WTC11 (cell line): ENCODE data around the gene DUSP18. TPM values are rescaled to one million over a fixed set of nuclear protein-coding genes. Genes with fewer than 3 reads are reported as not detected.
A peak's percentile ranks its signal among the peaks of the same experiment; 100 is the strongest.

Experiments
- ATAC-seq: fragments of 200-7000 bp; cut with Tn5 transposase; 2 replicates; pipeline ENCODE4 v1.10.0; 2021; ENCODE audit warnings: mild to moderate bottlenecking, moderate library complexity
- CTCF ChIA-PET: fragments of 300-600 bp; sonication (Branson Sonifier 250); formaldehyde crosslinking; loops from one replicate; lab custom pipeline; 2021; ENCODE audit warnings: antibody characterized with exemption; lab: Charles Lee
- POLR2A ChIA-PET: fragments of 350-600 bp; sonication (Branson Sonifier 250); formaldehyde crosslinking; loops from one replicate; lab custom pipeline; 2021; ENCODE audit warnings: antibody characterized with exemption; lab: Charles Lee
- DNase-seq: peaks from one replicate; pipeline ENCODE4 v3.0.0; 2021; ENCODE audit warnings: low spot score
- H3K27ac Mint-ChIP-seq: 2 replicates; pipeline ENCODE4 v1.8.0; 2021; ENCODE audit warnings: mixed read lengths
- H3K27me3 Mint-ChIP-seq: 2 replicates; pipeline ENCODE4 v1.8.0; 2021; ENCODE audit warnings: low read depth, mild to moderate bottlenecking, moderate library complexity, mixed read lengths
- H3K36me3 Mint-ChIP-seq: 2 replicates; pipeline ENCODE4 v1.8.0; 2021; ENCODE audit warnings: mixed read lengths
- H3K4me1 Mint-ChIP-seq: 2 replicates; pipeline ENCODE4 v1.8.0; 2022; ENCODE audit warnings: mixed read lengths
- H3K4me3 Mint-ChIP-seq: 2 replicates; pipeline ENCODE4 v1.8.0; 2021; ENCODE audit warnings: mild to moderate bottlenecking, moderate library complexity, mixed read lengths
- H3K9me3 Mint-ChIP-seq: 2 replicates; pipeline ENCODE4 v1.8.0; 2021; ENCODE audit warnings: mixed read lengths
- ATF1 ChIP-seq: sonication (generic); formaldehyde crosslinking; IDR thresholded peaks from 2 replicates; pipeline ENCODE4 v1.8.1; 2023; ENCODE audit warnings: mild to moderate bottlenecking, moderate library complexity, missing genetic modification reagents
- ETV6 ChIP-seq: sonication (generic); formaldehyde crosslinking; IDR thresholded peaks from 2 replicates; pipeline ENCODE4 v1.8.1; 2022; ENCODE audit warnings: mild to moderate bottlenecking, missing genetic modification reagents
- FOXP1 ChIP-seq: sonication (generic); formaldehyde crosslinking; IDR thresholded peaks from 2 replicates; pipeline ENCODE4 v1.8.0; 2022; ENCODE audit warnings: missing genetic modification reagents, mild to moderate bottlenecking, moderate library complexity, borderline replicate concordance
- JUN ChIP-seq: sonication (generic); formaldehyde crosslinking; IDR thresholded peaks from 2 replicates; pipeline ENCODE4 v1.8.0; 2023; ENCODE audit warnings: mild to moderate bottlenecking, missing genetic modification reagents
- KAT7 ChIP-seq: sonication (generic); formaldehyde crosslinking; IDR thresholded peaks from 2 replicates; pipeline ENCODE4 v1.8.1; 2023; ENCODE audit warnings: missing genetic modification reagents, mild to moderate bottlenecking, borderline replicate concordance
- MYBL2 ChIP-seq: sonication (generic); formaldehyde crosslinking; IDR thresholded peaks from 2 replicates; pipeline ENCODE4 v1.8.1; 2023; ENCODE audit warnings: mild to moderate bottlenecking, moderate library complexity, missing genetic modification reagents
- NFE2L1 ChIP-seq: sonication (generic); formaldehyde crosslinking; IDR thresholded peaks from 2 replicates; pipeline ENCODE4 v1.8.1; 2023; ENCODE audit warnings: missing genetic modification reagents
- NR3C1 ChIP-seq: sonication (generic); formaldehyde crosslinking; conservative IDR thresholded peaks from 2 replicates; pipeline ENCODE4 v1.8.1; 2023; ENCODE audit warnings: low read depth, mild to moderate bottlenecking, missing genetic modification reagents
- PRRX2 ChIP-seq: fragments of 250-450 bp; sonication (Bioruptor Pico); IDR thresholded peaks from 2 replicates; pipeline ENCODE4 v1.8.0; 2021; ENCODE audit warnings: mild to moderate bottlenecking
- SMAD4 ChIP-seq: sonication (generic); formaldehyde crosslinking; IDR thresholded peaks from 2 replicates; pipeline ENCODE4 v1.8.0; 2022; ENCODE audit warnings: mild to moderate bottlenecking, missing genetic modification reagents
- TCF7 ChIP-seq: sonication (generic); formaldehyde crosslinking; IDR thresholded peaks from 2 replicates; pipeline ENCODE4 v1.8.0; 2022; ENCODE audit warnings: mild to moderate bottlenecking, low read depth, missing genetic modification reagents, moderate library complexity
- ZBTB21 ChIP-seq: sonication (generic); formaldehyde crosslinking; IDR thresholded peaks from 2 replicates; pipeline ENCODE4 v1.8.1; 2023; ENCODE audit warnings: mild to moderate bottlenecking, missing genetic modification reagents, borderline replicate concordance
- ZNF138 ChIP-seq: sonication (generic); formaldehyde crosslinking; conservative IDR thresholded peaks from 2 replicates; pipeline ENCODE4 v1.8.1; 2022; ENCODE audit warnings: mild to moderate bottlenecking, moderate library complexity, missing genetic modification reagents
- ZNF423 ChIP-seq: fragments of 250-450 bp; sonication (Bioruptor Pico); IDR thresholded peaks from 2 replicates; pipeline ENCODE4 v2.1.2; 2022; ENCODE audit warnings: mild to moderate bottlenecking, moderate library complexity
- total RNA-seq: library from RNA; stranded (reverse); gene quantifications from 3 replicates; pipeline ENCODE4 v1.2.3, GENCODE V29; 2021
- TF ChIP-seq, protein P1 (sequence below): fragments of 250-450 bp; sonication (Bioruptor Pico); IDR thresholded peaks from 2 replicates; pipeline ENCODE4 v1.9.0; 2021; ENCODE audit warnings: mild to moderate bottlenecking, borderline replicate concordance
- TF ChIP-seq, protein P2 (sequence below): sonication (generic); formaldehyde crosslinking; IDR thresholded peaks from 2 replicates; pipeline ENCODE4 v1.8.1; 2023; ENCODE audit warnings: mild to moderate bottlenecking, moderate library complexity, missing genetic modification reagents
- TF ChIP-seq, protein P3 (sequence below): sonication (generic); formaldehyde crosslinking; IDR thresholded peaks from 2 replicates; pipeline ENCODE4 v1.8.0; 2023; ENCODE audit warnings: missing genetic modification reagents, mild to moderate bottlenecking, borderline replicate concordance
- TF ChIP-seq, protein P4 (sequence below): sonication (generic); formaldehyde crosslinking; conservative IDR thresholded peaks from 2 replicates; pipeline ENCODE4 v1.8.1; 2023; ENCODE audit warnings: mild to moderate bottlenecking, low read depth, missing genetic modification reagents, moderate library complexity

DUSP18 gene
- total RNA-seq, 1 experiment from 2014 or later: 4.3 TPM

DNA sequence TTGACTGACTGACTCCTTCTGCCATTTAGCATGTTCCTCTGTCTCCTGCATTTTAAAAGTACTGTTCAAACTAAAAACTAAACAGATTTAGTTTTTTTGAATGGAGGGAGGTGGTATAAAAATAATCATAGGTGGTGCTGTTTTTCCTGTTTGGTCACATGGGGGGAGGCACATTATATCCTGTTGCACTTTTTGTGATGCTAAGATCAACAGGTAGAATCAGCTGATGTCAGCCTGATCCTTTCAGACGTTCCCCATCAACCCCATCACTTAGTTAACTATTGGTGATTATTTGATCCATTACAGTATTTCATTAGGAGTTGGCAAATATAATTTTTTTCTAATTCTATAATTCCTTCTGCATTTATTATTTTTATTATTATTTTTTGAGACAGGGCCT is 21.9 kb upstream of the DUSP18 start:
- Mint-ChIP-seq H3K4me1 (peaks cover 7% of the 10 kb centered on the region), H3K27me3 (peaks cover 6% of the 10 kb centered on the region; the same call in 1 of the 2 replicates), H3K27ac (0 out of 2 replicates have a peak overlapping the region, but pooled peaks have one; percentile 11), H3K9me3 (no peaks in the 10 kb centered on the region), H3K4me3 (no peak overlapping the region), H3K36me3 (no peaks in the 10 kb centered on the region)
- ChIA-PET CTCF (no interaction called here), POLR2A (no interaction called here)
- ATAC-seq (no peak), DNase-seq (no peak)
- TF ChIP-seq TCF7 (CRISPR knock-in tag): no peak
- TF ChIP-seq ATF1 (CRISPR knock-in tag): no peak
- TF ChIP-seq, protein P1, sequence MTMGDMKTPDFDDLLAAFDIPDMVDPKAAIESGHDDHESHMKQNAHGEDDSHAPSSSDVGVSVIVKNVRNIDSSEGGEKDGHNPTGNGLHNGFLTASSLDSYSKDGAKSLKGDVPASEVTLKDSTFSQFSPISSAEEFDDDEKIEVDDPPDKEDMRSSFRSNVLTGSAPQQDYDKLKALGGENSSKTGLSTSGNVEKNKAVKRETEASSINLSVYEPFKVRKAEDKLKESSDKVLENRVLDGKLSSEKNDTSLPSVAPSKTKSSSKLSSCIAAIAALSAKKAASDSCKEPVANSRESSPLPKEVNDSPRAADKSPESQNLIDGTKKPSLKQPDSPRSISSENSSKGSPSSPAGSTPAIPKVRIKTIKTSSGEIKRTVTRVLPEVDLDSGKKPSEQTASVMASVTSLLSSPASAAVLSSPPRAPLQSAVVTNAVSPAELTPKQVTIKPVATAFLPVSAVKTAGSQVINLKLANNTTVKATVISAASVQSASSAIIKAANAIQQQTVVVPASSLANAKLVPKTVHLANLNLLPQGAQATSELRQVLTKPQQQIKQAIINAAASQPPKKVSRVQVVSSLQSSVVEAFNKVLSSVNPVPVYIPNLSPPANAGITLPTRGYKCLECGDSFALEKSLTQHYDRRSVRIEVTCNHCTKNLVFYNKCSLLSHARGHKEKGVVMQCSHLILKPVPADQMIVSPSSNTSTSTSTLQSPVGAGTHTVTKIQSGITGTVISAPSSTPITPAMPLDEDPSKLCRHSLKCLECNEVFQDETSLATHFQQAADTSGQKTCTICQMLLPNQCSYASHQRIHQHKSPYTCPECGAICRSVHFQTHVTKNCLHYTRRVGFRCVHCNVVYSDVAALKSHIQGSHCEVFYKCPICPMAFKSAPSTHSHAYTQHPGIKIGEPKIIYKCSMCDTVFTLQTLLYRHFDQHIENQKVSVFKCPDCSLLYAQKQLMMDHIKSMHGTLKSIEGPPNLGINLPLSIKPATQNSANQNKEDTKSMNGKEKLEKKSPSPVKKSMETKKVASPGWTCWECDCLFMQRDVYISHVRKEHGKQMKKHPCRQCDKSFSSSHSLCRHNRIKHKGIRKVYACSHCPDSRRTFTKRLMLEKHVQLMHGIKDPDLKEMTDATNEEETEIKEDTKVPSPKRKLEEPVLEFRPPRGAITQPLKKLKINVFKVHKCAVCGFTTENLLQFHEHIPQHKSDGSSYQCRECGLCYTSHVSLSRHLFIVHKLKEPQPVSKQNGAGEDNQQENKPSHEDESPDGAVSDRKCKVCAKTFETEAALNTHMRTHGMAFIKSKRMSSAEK (CRISPR knock-in tag): no peak
- no peak for TF ChIP-seq ZNF423 (CRISPR knock-in tag)

- H3K36me3 Mint-ChIP-seq: no peaks in the 10 kb centered on the region
- H3K27ac Mint-ChIP-seq: no peak overlapping the region
- no peak overlapping the region for H3K4me3 Mint-ChIP-seq
- DNase-seq (no peak), ATAC-seq (no peak)
- no peaks in the 10 kb centered on the region for H3K9me3 Mint-ChIP-seq
- H3K4me1 Mint-ChIP-seq: peaks cover 4% of the 10 kb centered on the region
- CTCF ChIA-PET: no interaction called here
- POLR2A ChIA-PET: no interaction called here
- H3K27me3 Mint-ChIP-seq: no peaks in the 10 kb centered on the region; the same call in 1 of the 2 replicates
- TF ChIP-seq KAT7 (CRISPR knock-in tag) (no peak), FOXP1 (CRISPR knock-in tag) (no peak), JUN (CRISPR knock-in tag) (no peak), MYBL2 (CRISPR knock-in tag) (no peak), ZNF138 (CRISPR knock-in tag) (no peak), ZNF423 (CRISPR knock-in tag) (no peak), NFE2L1 (no peak), ZBTB21 (CRISPR knock-in tag) (no peak), SMAD4 (CRISPR knock-in tag) (no peak), NR3C1 (CRISPR knock-in tag) (no peak), ETV6 (CRISPR knock-in tag) (no peak), PRRX2 (CRISPR knock-in tag) (no peak)
- TF ChIP-seq, protein P2, sequence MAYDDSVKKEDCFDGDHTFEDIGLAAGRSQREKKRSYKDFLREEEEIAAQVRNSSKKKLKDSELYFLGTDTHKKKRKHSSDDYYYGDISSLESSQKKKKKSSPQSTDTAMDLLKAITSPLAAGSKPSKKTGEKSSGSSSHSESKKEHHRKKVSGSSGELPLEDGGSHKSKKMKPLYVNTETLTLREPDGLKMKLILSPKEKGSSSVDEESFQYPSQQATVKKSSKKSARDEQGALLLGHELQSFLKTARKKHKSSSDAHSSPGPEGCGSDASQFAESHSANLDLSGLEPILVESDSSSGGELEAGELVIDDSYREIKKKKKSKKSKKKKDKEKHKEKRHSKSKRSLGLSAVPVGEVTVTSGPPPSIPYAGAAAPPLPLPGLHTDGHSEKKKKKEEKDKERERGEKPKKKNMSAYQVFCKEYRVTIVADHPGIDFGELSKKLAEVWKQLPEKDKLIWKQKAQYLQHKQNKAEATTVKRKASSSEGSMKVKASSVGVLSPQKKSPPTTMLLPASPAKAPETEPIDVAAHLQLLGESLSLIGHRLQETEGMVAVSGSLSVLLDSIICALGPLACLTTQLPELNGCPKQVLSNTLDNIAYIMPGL (CRISPR knock-in tag): no peak
- TF ChIP-seq, protein P3, sequence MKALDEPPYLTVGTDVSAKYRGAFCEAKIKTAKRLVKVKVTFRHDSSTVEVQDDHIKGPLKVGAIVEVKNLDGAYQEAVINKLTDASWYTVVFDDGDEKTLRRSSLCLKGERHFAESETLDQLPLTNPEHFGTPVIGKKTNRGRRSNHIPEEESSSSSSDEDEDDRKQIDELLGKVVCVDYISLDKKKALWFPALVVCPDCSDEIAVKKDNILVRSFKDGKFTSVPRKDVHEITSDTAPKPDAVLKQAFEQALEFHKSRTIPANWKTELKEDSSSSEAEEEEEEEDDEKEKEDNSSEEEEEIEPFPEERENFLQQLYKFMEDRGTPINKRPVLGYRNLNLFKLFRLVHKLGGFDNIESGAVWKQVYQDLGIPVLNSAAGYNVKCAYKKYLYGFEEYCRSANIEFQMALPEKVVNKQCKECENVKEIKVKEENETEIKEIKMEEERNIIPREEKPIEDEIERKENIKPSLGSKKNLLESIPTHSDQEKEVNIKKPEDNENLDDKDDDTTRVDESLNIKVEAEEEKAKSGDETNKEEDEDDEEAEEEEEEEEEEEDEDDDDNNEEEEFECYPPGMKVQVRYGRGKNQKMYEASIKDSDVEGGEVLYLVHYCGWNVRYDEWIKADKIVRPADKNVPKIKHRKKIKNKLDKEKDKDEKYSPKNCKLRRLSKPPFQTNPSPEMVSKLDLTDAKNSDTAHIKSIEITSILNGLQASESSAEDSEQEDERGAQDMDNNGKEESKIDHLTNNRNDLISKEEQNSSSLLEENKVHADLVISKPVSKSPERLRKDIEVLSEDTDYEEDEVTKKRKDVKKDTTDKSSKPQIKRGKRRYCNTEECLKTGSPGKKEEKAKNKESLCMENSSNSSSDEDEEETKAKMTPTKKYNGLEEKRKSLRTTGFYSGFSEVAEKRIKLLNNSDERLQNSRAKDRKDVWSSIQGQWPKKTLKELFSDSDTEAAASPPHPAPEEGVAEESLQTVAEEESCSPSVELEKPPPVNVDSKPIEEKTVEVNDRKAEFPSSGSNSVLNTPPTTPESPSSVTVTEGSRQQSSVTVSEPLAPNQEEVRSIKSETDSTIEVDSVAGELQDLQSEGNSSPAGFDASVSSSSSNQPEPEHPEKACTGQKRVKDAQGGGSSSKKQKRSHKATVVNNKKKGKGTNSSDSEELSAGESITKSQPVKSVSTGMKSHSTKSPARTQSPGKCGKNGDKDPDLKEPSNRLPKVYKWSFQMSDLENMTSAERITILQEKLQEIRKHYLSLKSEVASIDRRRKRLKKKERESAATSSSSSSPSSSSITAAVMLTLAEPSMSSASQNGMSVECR (CRISPR knock-in tag): no peak
- TF ChIP-seq, protein P4, sequence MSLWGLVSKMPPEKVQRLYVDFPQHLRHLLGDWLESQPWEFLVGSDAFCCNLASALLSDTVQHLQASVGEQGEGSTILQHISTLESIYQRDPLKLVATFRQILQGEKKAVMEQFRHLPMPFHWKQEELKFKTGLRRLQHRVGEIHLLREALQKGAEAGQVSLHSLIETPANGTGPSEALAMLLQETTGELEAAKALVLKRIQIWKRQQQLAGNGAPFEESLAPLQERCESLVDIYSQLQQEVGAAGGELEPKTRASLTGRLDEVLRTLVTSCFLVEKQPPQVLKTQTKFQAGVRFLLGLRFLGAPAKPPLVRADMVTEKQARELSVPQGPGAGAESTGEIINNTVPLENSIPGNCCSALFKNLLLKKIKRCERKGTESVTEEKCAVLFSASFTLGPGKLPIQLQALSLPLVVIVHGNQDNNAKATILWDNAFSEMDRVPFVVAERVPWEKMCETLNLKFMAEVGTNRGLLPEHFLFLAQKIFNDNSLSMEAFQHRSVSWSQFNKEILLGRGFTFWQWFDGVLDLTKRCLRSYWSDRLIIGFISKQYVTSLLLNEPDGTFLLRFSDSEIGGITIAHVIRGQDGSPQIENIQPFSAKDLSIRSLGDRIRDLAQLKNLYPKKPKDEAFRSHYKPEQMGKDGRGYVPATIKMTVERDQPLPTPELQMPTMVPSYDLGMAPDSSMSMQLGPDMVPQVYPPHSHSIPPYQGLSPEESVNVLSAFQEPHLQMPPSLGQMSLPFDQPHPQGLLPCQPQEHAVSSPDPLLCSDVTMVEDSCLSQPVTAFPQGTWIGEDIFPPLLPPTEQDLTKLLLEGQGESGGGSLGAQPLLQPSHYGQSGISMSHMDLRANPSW (CRISPR knock-in tag): no peak
Observed at GRCh38 chr22:30687358-30687757, 19.7 kb upstream of the DUSP18 start.
